Panc1 (cell line): ENCODE results near the gene PHC2. TPM values are rescaled to one million over a fixed set of nuclear protein-coding genes. Genes with fewer than 3 reads are reported as not detected.

Source experiments
- ATAC-seq: fragments of 200-7000 bp; cut with Tn5 transposase; 2 replicates; pipeline ENCODE4 v1.9.1; 2020; ENCODE audit warnings: mild to moderate bottlenecking, moderate library complexity
- BruUV-seq: library from RNA; stranded (reverse); fragments of 400-500 nt; replicated peaks from 2 replicates; lab custom pipeline; 2021; lab: Mats Ljungman, UMichigan
- CTCF ChIA-PET: fragments of 300-600 bp; sonication (Branson Sonifier 250); formaldehyde crosslinking; loops from one replicate; lab custom pipeline; 2022; ENCODE audit warnings: antibody characterized with exemption; lab: Charles Lee
- POLR2A ChIA-PET: fragments of 300-600 bp; sonication (Branson Sonifier 250); formaldehyde crosslinking; loops from one replicate; lab custom pipeline; 2022; ENCODE audit warnings: antibody characterized with exemption; lab: Charles Lee
- DNase-seq: peaks from one replicate; pipeline ENCODE4 v3.0.0-alpha.2; 2010; ENCODE audit warnings: low read depth, low spot score
- H3K27ac ChIP-seq: 2 replicates; pipeline ENCODE4 v1.5.1; 2011; ENCODE audit warnings: mild to moderate bottlenecking, low read length, inconsistent platforms
- H3K27me3 ChIP-seq: fragments of 200-500 bp; sonication (Bioruptor generic); 2 replicates; pipeline ENCODE4 v1.6.0; 2014; ENCODE audit warnings: low read length, inconsistent platforms; ENCODE audit not compliant: control insufficient read depth, insufficient read depth
- H3K36me3 ChIP-seq: fragments of 200-500 bp; sonication (Bioruptor generic); 2 replicates; pipeline ENCODE4 v1.5.1; 2014; ENCODE audit warnings: inconsistent platforms, mild to moderate bottlenecking, low read length, moderate library complexity; ENCODE audit not compliant: control insufficient read depth, insufficient read depth
- H3K4me1 ChIP-seq: 2 replicates; pipeline ENCODE4 v1.5.1; 2011; ENCODE audit warnings: inconsistent platforms, mild to moderate bottlenecking, low read length, moderate library complexity; ENCODE audit not compliant: control insufficient read depth, insufficient read depth
- H3K4me3 ChIP-seq, 2 experiments: 2 replicates each; pipeline ENCODE4 v1.5.1; 2011 to 2012; ENCODE audit warnings: low read depth in 2 of 2, low read length in 2 of 2, mild to moderate bottlenecking in 2 of 2, inconsistent platforms in 1 of 2, moderate library complexity in 1 of 2
- H3K9me3 ChIP-seq: fragments of 200-500 bp; sonication (Bioruptor generic); 2 replicates; pipeline ENCODE4 v1.5.1; 2014; ENCODE audit warnings: low read depth, mild to moderate bottlenecking, inconsistent platforms, low read length, moderate library complexity; ENCODE audit not compliant: control insufficient read depth, insufficient read depth
- POLR2AphosphoS5 ChIP-seq: IDR thresholded peaks from 2 replicates; pipeline ENCODE4 v1.6.1; 2012; ENCODE audit warnings: mild to moderate bottlenecking, low read depth, low read length, moderate library complexity
- SIN3A ChIP-seq: IDR thresholded peaks from 2 replicates; pipeline ENCODE4 v1.6.1; 2012; ENCODE audit warnings: low read depth, mild to moderate bottlenecking, low read length, moderate library complexity, borderline replicate concordance; ENCODE audit not compliant: insufficient read depth
- TCF7L2 ChIP-seq: IDR thresholded peaks from 2 replicates; pipeline ENCODE4 v1.6.1; 2011; ENCODE audit warnings: mild to moderate bottlenecking, low read depth, low read length, inconsistent platforms
- in situ Hi-C: cut with HindIII; loops from 2 replicates; pipeline ENCODE4 v1.10.0; 2016; ENCODE audit warnings: low sequenced_read_pairs, low pct_unique_long_range_greater_than_20kb
- intact Hi-C: fragments of 100-400 bp; cut with micrococcal nuclease; formaldehyde crosslinking; loops from one replicate; pipeline ENCODE4 v1.10.0; 2022; ENCODE audit not compliant: unreplicated experiment
- total RNA-seq: library from RNA; stranded (reverse); gene quantifications from one replicate; pipeline ENCODE4 v1.2.1, GENCODE V29; 2021; ENCODE audit not compliant: unreplicated experiment
- TF ChIP-seq, protein P1 (sequence below): fragments of 450-650 bp; IDR thresholded peaks from 2 replicates; pipeline ENCODE4 v1.5.1; 2017; ENCODE audit warnings: mild to moderate bottlenecking
- TF ChIP-seq, protein P2 (sequence below), 2 experiments: IDR thresholded peaks; 2 replicates each; pipeline ENCODE4 v1.6.1; 2011 to 2012; ENCODE audit warnings: low read depth in 2 of 2, control low read depth in 1 of 2, low read length in 1 of 2, mild to moderate bottlenecking in 1 of 2, moderate library complexity in 1 of 2; ENCODE audit not compliant: insufficient read depth in 1 of 2

PHC2 gene
- total RNA-seq, 1 experiment from 2014 or later: 122 TPM

DNA sequence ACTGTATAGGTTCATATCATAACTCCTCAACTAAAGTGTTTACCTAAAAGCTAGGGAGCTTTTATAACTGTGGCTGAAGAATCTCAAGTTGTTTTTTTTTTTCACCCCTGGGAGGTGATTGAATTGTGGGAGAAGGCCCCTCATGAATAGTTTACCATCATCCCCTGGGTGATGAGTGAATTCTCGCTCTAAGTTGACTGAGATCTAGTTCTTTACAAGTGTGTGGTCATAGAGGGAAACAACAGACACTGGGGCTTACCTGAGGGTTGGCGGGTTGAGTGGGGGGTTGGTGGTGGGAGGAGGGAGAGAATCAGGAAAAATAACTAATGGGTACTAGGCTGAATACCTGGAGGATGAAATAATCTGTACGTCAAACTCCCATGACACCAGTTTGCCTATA is 33.7 kb upstream of the PHC2 start:
- Histone ChIP-seq H3K9me3 (no peaks in the 10 kb centered on the region), H3K4me1 (no peaks in the 10 kb centered on the region), H3K36me3 (no peaks in the 10 kb centered on the region), H3K4me3 (no peak overlapping the region), H3K27me3 (no peaks in the 10 kb centered on the region), H3K27ac (no peak overlapping the region)
- intact Hi-C loops: no loop called here
- ATAC-seq (no peak), DNase-seq (no peak)
- TF ChIP-seq POLR2AphosphoS5: no peak
- no peak for TF ChIP-seq SIN3A
- TF ChIP-seq TCF7L2: no peak
- TF ChIP-seq, protein P1, sequence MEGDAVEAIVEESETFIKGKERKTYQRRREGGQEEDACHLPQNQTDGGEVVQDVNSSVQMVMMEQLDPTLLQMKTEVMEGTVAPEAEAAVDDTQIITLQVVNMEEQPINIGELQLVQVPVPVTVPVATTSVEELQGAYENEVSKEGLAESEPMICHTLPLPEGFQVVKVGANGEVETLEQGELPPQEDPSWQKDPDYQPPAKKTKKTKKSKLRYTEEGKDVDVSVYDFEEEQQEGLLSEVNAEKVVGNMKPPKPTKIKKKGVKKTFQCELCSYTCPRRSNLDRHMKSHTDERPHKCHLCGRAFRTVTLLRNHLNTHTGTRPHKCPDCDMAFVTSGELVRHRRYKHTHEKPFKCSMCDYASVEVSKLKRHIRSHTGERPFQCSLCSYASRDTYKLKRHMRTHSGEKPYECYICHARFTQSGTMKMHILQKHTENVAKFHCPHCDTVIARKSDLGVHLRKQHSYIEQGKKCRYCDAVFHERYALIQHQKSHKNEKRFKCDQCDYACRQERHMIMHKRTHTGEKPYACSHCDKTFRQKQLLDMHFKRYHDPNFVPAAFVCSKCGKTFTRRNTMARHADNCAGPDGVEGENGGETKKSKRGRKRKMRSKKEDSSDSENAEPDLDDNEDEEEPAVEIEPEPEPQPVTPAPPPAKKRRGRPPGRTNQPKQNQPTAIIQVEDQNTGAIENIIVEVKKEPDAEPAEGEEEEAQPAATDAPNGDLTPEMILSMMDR: no peak
- TF ChIP-seq, protein P2, sequence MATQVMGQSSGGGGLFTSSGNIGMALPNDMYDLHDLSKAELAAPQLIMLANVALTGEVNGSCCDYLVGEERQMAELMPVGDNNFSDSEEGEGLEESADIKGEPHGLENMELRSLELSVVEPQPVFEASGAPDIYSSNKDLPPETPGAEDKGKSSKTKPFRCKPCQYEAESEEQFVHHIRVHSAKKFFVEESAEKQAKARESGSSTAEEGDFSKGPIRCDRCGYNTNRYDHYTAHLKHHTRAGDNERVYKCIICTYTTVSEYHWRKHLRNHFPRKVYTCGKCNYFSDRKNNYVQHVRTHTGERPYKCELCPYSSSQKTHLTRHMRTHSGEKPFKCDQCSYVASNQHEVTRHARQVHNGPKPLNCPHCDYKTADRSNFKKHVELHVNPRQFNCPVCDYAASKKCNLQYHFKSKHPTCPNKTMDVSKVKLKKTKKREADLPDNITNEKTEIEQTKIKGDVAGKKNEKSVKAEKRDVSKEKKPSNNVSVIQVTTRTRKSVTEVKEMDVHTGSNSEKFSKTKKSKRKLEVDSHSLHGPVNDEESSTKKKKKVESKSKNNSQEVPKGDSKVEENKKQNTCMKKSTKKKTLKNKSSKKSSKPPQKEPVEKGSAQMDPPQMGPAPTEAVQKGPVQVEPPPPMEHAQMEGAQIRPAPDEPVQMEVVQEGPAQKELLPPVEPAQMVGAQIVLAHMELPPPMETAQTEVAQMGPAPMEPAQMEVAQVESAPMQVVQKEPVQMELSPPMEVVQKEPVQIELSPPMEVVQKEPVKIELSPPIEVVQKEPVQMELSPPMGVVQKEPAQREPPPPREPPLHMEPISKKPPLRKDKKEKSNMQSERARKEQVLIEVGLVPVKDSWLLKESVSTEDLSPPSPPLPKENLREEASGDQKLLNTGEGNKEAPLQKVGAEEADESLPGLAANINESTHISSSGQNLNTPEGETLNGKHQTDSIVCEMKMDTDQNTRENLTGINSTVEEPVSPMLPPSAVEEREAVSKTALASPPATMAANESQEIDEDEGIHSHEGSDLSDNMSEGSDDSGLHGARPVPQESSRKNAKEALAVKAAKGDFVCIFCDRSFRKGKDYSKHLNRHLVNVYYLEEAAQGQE (IDR thresholded peaks at IDR 0.05; ENCODE audit: insufficient read depth in 1 of 2, low read depth in 2 of 2, low read length in 1 of 2): no peak
- no TSS peak for BruUV-seq
- POLR2A ChIA-PET: no interaction called here
- in situ Hi-C loops: no loop called here
- CTCF ChIA-PET: no interaction called here

DNA sequence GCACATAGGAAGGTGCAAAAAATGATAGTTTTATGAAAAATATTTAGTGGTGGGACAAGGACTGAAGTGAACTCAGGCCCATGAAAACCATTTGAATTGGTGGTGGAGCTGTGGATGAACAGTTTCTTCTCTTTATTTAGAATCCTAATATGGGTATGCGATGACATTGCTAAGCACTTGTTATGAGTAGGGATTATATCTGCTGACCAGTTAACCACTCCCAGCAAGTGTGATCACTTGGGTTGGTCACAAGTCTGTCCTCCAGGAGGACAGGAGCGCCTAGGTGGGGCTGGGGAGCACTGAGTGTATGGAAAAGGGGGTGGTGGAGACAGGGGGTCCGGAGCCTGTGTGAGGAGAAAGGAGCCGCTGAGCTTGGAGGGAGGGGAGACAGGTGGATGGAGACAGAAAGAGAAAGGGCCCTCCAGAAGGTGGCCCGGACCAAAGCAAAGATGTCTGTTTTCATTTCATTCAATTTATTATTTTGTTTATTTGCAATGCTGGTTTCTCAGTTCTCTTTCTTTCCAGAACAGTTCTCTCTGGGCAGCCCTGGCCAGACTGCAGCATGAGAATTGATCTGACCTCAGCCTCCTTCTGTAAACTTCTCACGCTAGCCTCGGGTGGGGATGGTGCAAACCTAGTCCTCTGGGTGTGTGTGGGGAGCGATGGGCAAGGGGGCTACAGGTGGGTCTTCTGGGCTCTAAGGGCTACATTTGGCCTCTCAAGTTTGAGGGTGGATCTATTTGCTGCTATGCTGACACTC is 31.7 kb upstream of the PHC2 start:
- TF ChIP-seq TCF7L2 (no peak), SIN3A (no peak), POLR2AphosphoS5 (no peak)
- TF ChIP-seq, protein P2 (IDR thresholded peaks at IDR 0.05; ENCODE audit: insufficient read depth in 1 of 2, low read depth in 2 of 2, low read length in 1 of 2): no peak
- TF ChIP-seq, protein P1: no peak
- in situ Hi-C loops: no loop called here
- ChIA-PET CTCF (no interaction called here), POLR2A (no interaction called here)
- Histone ChIP-seq H3K36me3 (no peaks in the 10 kb centered on the region), H3K4me3 (no peak overlapping the region), H3K27ac (no peak overlapping the region), H3K27me3 (no peaks in the 10 kb centered on the region), H3K4me1 (no peaks in the 10 kb centered on the region), H3K9me3 (no peaks in the 10 kb centered on the region)
- no TSS peak for BruUV-seq
- no peak for DNase-seq
- no peak for ATAC-seq
- intact Hi-C loops: no loop called here
